Cardiac muscle cell (in vitro differentiated cells and primary cell): ENCODE measurements around the gene CYRIA. TPM values are rescaled to one million over a fixed set of nuclear protein-coding genes. Genes with fewer than 3 reads are reported as not detected.
A peak's percentile ranks its signal among the peaks of the same experiment; 100 is the strongest.

Source experiments
- DNase-seq, 2 donors: peaks; one replicate each; pipeline versions ENCODE4 v3.0.0 to v3.0.0-alpha.2; 2010 to 2017; ENCODE audit warnings: low read depth in 1 of 2, low spot score in 1 of 2
- H3K27ac ChIP-seq: fragments of 200-600 bp; sonication (generic); 2 replicates; pipeline ENCODE4 v1.5.1; 2016
- H3K27me3 ChIP-seq: fragments of 200-600 bp; sonication (generic); 2 replicates; pipeline ENCODE4 v1.6.0; 2016; ENCODE audit warnings: control low read depth
- H3K36me3 ChIP-seq: fragments of 200-600 bp; sonication (generic); 2 replicates; pipeline ENCODE4 v1.5.1; 2016; ENCODE audit warnings: control low read depth
- H3K4me1 ChIP-seq: fragments of 200-600 bp; sonication (generic); 2 replicates; pipeline ENCODE4 v1.8.1; 2017; ENCODE audit warnings: low read depth, mild to moderate bottlenecking, mixed run types
- H3K4me3 ChIP-seq: fragments of 200-600 bp; sonication (generic); 2 replicates; pipeline ENCODE4 v1.5.1; 2016; ENCODE audit warnings: mild to moderate bottlenecking
- H3K9me3 ChIP-seq: fragments of 200-600 bp; sonication (generic); 2 replicates; pipeline ENCODE4 v1.5.1; 2017; ENCODE audit warnings: low read depth, mild to moderate bottlenecking, control low read depth
- polyA plus RNA-seq: library from polyadenylated mRNA; unstranded; fragments of >200 nt; fragmentation: Nextera tagmentation; extraction: Ambion mirVana; gene quantifications from 2 replicates; pipeline ENCODE4 v1.2.1, GENCODE V29; 2016
- total RNA-seq: library from RNA; depleted of rRNA; stranded (reverse); fragments of >200 nt; gene quantifications from 2 replicates; pipeline ENCODE4 v1.2.3, GENCODE V29; 2016
- TF ChIP-seq, protein P1 (sequence below): IDR thresholded peaks from 2 replicates; pipeline ENCODE4 v1.5.1; 2012; ENCODE audit warnings: low read depth, mild to moderate bottlenecking, low read length

Gene CYRIA
- total and polyA plus RNA-seq, 2 experiments from 2014 or later = 2.0 to 2.2 TPM

DNA sequence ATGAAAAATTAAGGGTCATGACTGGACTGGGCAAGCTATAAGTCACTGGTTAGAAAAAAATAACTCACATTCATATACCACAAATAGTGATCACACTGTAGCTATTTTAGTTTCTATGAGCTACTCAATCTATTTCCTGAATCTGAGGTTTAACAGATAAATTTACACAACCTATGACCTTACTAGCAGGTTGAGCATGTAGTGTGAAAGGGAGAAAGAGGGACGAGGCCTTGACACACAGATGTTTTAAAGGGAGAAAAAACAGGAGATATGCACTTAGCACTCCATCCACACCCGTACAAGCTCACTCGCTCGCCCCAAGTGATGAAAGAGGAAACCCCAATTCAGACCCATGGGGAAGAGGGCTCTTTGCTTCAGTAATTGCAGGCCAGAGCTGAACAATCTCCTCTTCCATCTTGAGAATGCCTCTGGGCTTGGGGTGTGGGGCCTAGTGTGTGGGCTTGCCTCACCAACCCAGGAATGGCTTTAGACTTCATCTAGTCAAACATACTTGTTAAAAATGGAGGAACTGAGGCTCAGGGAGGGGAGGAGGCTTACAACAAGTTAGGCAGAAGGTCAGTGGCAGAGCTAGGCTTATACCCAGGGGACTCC, 10.7 kb downstream of the CYRIA start:
- TF ChIP-seq, protein P1, sequence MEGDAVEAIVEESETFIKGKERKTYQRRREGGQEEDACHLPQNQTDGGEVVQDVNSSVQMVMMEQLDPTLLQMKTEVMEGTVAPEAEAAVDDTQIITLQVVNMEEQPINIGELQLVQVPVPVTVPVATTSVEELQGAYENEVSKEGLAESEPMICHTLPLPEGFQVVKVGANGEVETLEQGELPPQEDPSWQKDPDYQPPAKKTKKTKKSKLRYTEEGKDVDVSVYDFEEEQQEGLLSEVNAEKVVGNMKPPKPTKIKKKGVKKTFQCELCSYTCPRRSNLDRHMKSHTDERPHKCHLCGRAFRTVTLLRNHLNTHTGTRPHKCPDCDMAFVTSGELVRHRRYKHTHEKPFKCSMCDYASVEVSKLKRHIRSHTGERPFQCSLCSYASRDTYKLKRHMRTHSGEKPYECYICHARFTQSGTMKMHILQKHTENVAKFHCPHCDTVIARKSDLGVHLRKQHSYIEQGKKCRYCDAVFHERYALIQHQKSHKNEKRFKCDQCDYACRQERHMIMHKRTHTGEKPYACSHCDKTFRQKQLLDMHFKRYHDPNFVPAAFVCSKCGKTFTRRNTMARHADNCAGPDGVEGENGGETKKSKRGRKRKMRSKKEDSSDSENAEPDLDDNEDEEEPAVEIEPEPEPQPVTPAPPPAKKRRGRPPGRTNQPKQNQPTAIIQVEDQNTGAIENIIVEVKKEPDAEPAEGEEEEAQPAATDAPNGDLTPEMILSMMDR = no peak
- no peaks in the 10 kb centered on the region for H3K27me3 ChIP-seq
- peaks cover 15% of the 10 kb centered on the region for H3K4me1 ChIP-seq
- DNase-seq = no peak
- H3K27ac ChIP-seq = no peak overlapping the region
- no peak overlapping the region for H3K4me3 ChIP-seq
- no peaks in the 10 kb centered on the region for H3K9me3 ChIP-seq
- H3K36me3 ChIP-seq = no peaks in the 10 kb centered on the region

DNA sequence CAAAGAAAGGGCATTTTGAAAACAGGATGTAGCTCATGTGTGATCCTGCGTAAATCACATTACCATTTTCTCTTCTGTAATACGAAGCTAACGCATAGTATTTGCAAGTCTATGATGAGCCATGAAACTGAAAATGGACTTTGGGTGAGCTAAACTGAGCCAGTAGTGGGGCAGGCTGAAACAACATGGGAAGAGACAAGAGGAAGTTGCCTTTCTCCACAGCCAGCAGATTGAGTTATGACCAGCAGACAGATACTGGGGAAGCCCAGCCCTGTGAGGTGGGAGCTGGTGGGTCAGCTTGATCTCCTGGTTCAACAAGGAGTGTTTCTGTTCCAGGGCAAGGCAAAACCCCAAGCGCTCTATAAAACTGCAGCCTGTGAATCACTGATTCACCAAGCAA, 11.8 kb downstream of the CYRIA start:
- Histone ChIP-seq H3K27me3 (no peaks in the 10 kb centered on the region), H3K36me3 (no peaks in the 10 kb centered on the region), H3K4me1 (peaks cover 13% of the 10 kb centered on the region), H3K4me3 (no peak overlapping the region), H3K27ac (no peak overlapping the region), H3K9me3 (no peaks in the 10 kb centered on the region)
- TF ChIP-seq, protein P1 = no peak
- DNase-seq = no peak

DNA sequence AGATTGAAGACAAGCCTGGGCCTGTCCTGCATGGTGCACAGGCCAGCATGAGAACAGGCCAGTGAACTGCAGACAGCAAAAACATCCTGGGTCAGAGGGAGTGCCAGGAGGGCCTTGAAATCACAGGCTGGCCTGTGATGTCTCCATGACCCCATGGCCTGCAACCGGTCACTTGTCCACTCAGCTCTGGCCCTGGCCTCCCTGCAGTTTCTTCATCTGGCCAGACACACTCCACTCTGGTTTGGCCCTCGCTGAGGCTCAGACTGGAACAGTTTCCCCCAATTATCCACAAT, 12.6 kb downstream of the CYRIA start:
- H3K27ac ChIP-seq = no peak overlapping the region
- H3K36me3 ChIP-seq = no peaks in the 10 kb centered on the region
- DNase-seq = no peak
- no peaks in the 10 kb centered on the region for H3K27me3 ChIP-seq
- H3K9me3 ChIP-seq = no peaks in the 10 kb centered on the region
- peaks cover 10% of the 10 kb centered on the region for H3K4me1 ChIP-seq
- no peak overlapping the region for H3K4me3 ChIP-seq
- TF ChIP-seq, protein P1 = no peak

DNA sequence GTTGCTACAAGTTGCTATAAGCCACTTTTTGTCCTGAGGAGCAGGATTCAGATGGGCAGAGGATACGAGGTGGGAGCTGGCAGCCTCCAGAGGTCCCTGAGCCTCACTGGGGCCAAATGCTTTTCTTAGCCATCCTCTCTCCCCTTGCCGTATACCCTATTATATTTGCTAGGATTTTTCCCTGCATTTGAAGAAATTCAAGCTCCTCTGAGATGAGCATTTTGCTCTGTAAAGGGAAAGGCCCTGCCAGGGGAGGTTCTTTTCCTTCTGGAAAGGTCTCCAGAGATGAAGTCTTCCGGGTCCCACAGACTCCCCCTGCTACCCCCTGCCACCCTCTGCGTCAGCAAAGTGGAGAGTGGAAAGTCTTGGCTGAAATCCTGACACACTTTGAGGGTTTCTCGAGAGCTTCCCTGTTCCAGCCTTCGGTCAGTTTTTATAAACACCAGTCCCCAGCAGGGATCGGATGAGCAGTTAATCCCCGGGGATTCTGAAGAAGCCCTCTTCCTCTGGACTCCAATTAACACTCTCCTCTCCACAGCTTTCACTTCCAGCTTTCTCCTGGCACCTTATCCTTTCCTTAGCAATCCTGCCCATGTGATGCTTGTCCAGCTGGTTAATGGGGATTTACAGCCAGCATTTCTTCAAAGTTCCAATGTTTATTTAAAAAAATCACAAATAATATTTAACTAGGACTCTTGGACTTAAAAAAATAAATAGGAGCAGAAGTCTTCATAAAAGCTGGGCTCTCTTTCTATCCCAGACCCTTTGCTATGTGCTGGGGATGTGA, 13.1 kb downstream of the CYRIA start:
- DNase-seq = peak in 1 of 2 donors; percentile 12
- Histone ChIP-seq H3K27ac (no peak overlapping the region), H3K9me3 (no peaks in the 10 kb centered on the region), H3K4me1 (peaks cover 10% of the 10 kb centered on the region), H3K36me3 (no peaks in the 10 kb centered on the region), H3K4me3 (no peak overlapping the region), H3K27me3 (no peaks in the 10 kb centered on the region)
- TF ChIP-seq, protein P1 = no peak

DNA sequence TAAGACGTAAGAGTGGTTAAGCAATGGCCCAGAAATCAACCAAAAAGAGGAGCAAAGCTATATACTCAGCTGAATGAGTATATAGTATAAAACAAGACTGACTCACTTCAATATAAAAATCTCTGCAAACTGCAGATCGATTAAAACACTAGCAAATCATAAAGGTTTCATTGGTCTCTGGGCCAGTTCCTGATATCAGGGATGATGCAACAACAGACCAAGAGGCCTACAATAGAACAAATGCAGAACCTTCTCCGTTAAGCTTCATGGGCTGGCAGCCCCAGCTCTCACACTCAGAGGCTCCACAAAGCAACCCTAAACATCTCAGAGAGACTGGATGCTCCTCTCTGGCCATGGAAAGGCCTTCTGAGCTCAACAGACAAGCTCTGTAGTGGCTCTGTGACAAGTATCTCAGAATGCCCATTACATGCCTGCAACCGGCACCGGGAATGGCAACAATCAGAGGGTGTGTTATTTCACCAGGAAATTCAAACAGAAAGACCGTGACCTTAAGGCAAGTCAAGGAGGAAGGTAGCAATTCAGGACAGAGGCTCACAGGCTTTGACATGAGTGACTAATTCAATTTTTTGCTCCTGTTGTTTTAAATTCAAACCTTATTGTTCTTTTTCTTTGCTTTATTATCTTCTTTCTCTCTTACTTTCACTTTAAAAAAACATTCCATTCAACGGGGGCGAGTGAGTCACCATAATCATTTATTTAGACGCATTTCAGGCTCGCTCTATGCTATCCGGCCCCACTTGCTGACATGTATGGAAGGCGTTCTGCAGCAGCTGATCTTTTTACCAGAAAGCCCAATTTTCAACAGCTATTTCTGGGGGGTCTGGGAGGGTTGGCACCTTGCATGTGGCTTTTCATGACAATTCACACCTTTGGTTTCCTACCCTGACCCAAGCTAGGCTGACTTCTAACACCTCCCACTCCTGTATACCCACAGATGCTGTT, 15.1 kb downstream of the CYRIA start:
- H3K36me3 ChIP-seq = no peaks in the 10 kb centered on the region
- peak in 1 of 2 donors; percentile 75 for DNase-seq
- TF ChIP-seq, protein P1 = no peak
- H3K4me1 ChIP-seq = peaks cover 10% of the 10 kb centered on the region
- no peak overlapping the region for H3K27ac ChIP-seq
- no peaks in the 10 kb centered on the region for H3K27me3 ChIP-seq
- no peak overlapping the region for H3K4me3 ChIP-seq
- no peaks in the 10 kb centered on the region for H3K9me3 ChIP-seq
